T-helper 1 cell treated with Interleukin-12 subunit alpha and Interleukin-12 subunit beta and Interleukin-4 antibody, amounts not matched to agents 30 ng/mL and 1 ng/mL, for 36 hours (primary cell): ENCODE results near the gene ENTPD5. TPM values are rescaled to one million over a fixed set of nuclear protein-coding genes. Genes with fewer than 3 reads are reported as not detected.
"Not testable (repeated sequence)": the region's sequence is repeated elsewhere in the genome, so short reads cannot be mapped to it uniquely, and the experiment has no call there.

Source experiments
- intact Hi-C: fragments of 100-400 bp; cut with micrococcal nuclease; formaldehyde crosslinking; loops from one replicate; pipeline ENCODE4 v1.15.1; 2024
- total RNA-seq: library from RNA; stranded (reverse); gene quantifications from 2 replicates; pipeline ENCODE4 v1.2.3, GENCODE V29; 2022

Gene ENTPD5
- total RNA-seq, 1 donor from 2014 or later: 9.1 TPM

DNA sequence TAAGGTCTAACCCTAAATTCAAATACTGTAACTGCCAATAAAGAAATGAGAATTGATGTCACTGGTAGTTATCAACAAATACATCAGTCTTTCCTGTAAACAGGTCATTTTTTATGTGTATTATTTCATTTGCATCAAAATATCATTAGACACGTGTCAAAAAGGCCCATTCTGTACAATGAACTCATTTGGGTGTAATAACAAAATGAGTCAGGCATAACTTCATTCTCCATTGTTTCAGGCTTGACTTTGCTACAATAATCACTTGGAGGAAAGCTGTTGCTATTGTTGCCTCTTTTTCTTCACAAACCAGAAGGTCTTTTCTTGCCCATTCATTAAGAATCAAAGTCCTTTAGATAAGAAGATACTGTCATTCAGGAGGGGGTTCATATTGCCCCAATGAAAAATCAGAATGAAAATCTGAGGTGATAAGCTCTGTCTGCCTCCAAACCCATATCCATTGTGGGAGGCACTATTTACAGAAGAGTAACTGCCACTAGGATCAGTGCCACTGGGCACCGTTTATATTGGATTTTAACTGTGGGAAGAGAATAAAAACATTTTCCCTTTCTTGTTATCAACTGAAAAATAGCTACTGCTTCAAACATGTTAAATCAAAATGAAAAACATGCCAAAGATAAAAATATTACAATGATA, 10.1 kb downstream of the ENTPD5 start:
- intact Hi-C loops: no loop called here

DNA sequence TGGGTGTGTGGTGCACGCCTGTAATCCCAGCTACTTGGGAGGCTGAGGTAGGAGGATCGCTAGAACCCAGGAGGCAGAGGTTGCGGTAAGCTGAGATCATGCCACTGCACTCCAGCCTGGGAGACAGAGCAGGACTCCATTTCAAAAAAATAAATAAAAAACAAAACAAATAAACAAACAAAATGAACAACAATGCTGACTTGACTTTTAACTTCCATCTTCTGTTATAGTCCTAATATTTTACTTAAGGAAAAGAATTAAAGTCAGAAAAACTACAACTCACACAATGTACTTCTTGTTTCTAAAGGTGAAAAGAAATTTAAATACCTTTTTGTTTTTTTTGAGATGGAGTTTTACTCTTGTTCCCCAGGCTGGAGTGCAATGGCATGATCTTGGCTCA, 13.4 kb downstream of the ENTPD5 start:
- intact Hi-C loops: not testable (repeated sequence)

DNA sequence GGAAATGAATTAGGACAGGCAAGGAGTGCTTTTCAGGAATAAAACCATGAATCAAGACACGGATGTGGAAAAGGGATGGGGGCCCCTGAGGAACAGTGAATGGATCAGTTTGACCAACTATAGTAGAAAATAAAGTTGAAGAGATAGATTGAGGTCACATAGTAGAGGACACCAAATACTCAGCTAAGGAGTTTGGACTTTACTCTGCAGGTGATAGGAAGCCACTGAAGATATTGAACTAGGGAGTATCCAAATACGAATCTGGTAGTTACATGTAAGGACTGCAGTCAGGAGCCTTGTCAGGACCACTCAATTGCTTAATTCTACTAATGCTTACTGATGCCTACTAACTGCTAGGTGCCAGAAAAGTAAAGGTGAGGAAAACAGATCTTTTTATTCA, 20.4 kb downstream of the ENTPD5 start:
- intact Hi-C loops: no loop called here

DNA sequence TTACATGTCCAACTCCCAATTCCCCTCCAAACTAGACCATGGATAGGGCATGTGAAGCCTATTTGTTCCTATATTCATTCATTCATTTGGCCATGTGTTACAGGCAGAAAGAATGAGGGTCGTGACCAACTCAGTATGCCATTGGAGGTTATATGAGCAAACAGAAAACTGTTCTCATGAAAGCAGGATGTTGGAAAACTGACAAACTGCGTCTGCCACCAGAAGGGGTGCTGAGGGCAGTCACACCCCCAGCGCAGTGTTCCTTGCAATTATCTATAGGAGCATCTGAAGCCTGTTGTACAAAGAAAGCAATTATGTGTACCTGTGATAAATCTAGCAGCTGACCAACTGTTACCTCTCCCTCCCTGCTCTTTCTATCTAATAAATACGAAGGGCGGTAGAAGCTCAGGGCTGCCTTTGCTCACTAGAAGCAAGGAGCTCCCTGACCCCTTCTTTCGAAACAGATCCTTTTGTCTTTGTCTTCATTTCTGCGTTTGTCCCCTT, 21.1 kb downstream of the ENTPD5 start:
- intact Hi-C loops: no loop called here

DNA sequence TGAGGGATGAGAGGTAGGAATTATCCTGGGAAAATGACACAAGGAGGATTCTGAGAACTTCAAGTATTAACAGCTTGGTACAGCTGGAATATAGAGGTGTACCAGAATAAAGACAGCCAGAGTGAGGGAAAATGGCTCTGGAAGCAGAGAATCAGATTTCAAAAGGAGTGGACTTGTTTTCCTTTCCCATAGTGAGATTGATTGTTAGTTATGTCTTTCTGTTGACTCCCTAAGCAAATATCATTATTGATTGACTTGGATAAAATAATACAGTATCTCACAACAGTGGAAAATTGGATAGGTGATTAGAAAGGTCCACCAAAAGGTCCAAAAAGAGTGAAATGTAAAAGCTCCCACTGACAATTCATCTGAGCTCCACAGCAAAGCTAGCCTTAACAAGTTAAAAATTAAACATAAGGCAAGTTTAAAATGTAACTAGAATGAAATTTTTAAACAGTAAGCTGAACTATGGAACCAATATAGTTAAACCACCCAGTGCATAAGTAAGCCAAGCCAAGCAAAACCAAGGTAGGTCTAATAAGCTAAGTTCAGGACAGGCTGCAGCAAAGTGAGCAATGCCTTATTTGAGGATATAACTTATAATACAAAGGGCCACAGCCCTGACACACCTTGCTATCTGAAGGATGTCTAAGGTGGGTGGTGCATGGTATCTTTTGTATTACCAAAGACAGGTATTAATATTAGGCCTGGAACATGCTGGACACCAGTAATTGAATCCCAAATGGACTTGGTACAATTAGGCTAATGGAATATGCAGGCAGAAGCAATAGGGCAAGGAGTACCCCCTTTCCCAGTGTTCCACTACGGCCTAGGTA, 21.8 kb downstream of the ENTPD5 start:
- intact Hi-C loops: no loop called here

DNA sequence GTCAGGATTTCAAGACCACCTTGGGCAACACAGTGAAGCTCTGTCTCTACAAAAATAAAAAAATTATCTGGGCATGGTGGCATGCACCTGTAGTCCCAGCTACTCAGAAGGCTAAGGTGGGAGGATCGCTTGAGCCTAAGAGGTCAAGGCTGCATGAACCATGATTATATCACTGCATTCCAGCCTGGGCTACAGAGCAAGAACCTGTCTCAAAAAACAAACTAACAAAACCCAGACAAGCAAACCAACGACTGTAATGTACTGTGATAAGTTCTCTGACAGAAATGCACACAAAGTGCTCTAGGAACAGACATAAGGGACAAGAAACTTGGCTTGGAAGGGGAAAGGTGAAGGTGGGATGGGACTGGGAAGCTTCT, 22.4 kb downstream of the ENTPD5 start:
- intact Hi-C loops: no loop called here

DNA sequence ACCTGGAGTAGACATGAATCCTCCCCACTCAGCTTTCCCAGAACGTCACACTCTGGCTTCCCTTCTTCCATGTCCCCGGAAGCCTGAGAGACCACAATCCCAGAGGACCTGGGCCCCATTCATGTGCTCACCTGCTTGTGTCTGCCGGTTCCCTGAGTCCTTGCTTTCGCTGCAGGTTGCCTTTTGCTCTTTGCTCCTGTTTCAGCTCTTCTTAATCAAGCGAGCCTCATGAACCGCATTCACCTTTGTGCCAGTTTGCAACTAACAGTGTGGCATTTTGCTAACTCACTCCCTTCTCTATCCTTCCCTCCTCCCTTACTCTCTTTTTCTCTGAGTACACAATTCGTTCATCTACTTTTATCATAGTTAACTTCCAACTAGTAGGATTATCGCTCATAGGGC, 23.1 kb downstream of the ENTPD5 start:
- intact Hi-C loops: no loop called here

DNA sequence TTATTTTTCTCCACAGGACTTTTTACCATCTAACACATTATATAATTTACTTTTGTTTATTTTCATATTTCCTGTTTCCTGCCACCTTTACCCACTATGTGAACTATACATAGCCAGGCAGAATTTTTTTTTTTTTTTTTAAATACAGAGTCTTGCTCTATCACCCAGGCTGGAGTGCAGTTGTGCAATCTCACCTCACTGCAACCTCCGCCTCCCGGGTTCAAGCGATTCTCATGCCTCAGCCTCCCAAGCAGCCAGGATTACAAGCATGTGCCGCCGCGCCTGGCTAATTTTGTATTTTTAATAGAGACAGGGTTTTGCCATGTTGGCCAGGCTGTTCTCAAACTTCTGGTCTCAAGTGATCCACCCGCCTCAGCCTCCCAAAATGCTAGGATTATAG, 24.2 kb downstream of the ENTPD5 start:
- intact Hi-C loops: not testable (repeated sequence)

DNA sequence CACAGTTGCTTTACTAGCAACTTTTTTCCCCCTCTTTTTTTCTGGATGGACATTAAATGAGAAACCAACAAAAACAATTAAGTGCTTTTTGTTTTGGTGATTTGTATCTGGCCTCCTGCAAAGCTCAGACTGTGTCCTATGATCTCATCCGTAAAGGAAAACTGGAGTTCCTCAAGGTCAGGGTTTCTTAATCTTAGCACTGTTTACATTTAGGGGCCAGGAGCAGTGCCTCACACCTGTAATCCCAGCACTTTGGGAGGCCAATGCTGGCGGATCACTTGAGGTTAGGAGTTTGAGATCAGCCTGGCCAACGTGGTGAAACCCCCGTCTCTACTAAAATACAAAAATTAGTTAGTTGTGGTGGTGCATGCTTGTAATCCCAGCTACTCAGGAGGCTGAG, 28.0 kb downstream of the ENTPD5 start:
- intact Hi-C loops: no loop called here

DNA sequence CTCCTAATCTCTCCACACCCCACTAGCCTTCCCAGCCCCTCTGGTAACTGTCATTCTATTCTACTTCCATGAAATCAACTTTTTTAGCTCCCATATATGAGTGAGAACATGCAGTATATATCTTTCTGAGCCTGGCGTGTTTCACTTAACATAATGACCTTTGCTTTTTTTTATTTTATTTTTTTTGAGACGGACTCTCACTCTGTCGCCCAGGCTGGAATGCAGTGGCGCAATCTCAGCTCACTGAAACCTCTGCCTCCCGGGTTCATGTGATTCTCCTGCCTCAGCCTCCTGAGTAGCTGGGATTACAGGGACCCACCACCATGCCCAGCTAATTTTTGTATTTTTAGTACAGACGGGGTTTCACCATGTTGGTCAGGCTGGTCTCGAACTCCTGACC, 30.4 kb downstream of the ENTPD5 start:
- intact Hi-C loops: not testable (repeated sequence)

DNA sequence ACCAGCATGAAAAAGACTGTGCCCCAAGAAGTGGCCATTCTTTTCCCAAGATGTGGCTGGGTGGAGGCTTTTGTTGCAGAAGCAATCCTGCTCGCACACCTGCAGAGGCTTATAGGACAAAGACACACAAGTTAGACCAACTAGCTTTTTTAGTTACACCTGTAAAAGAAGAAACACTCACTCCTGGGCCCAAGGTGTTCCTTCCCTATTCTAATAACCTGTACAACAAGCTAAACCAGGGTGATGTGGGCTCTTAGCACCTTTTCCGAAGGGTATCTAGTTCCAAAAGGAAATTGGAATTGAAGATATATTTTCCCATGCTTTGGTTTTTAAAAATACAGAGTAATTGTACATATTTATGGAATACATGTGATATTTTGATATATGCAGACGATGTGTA, 31.0 kb downstream of the ENTPD5 start:
- intact Hi-C loops: no loop called here

DNA sequence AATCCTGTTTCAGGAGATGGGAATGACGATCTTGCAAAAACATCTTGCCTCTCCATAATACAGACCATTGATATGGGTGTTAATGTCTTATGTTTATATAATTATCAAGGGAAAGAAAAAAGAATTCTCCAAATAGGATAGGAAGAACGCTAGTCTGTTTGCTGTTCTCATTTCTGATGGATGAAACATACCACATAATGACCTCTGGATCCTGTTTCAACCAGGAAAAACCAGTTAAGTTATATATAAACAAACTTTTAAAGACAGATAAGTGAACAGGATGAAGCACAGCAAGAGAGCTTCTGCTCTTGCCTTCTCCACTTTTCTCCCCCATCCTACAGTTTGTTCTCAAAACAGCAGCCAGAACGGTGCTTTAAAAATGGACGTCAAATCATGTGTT, 41.2 kb downstream of the ENTPD5 start:
- intact Hi-C loops: no loop called here

DNA sequence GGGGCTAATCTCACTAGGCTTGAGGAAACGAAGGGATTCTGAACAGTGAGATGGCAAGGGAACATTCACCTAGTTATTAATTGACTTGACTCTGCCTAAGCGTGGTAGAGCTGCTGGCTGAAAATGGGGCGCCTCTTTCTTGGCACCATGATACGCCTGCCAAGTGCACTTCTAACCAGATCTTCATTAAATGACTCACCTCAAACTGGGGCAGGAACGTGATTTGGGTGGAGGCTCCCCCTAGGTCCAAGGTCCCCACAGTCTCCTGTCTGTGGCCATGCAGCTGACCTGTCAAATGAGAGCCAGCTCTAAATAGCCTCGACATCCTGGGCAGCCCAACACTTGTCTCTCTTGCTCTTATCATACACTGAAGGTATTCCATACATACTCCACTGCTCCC, 43.0 kb downstream of the ENTPD5 start:
- intact Hi-C loops: no loop called here

DNA sequence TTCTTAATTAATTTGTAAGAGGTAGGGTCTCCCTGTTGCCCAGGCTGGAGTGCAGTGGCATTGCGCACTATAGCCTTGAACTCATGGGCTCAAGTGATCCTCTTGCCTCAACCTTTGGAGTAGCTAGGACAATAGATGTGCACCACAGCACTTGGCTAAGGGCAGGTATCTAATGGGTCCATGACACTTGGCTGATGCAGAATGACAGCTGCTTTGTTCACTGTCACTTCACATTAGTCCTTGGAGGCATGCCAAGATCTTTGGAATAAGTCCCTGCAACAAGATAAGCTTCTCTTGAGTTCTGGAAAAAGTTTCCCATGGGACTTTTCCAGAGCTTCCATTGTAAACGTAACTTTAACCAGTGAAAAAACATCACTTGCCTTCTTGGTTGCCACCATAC, 45.6 kb downstream of the ENTPD5 start:
- intact Hi-C loops: no loop called here

DNA sequence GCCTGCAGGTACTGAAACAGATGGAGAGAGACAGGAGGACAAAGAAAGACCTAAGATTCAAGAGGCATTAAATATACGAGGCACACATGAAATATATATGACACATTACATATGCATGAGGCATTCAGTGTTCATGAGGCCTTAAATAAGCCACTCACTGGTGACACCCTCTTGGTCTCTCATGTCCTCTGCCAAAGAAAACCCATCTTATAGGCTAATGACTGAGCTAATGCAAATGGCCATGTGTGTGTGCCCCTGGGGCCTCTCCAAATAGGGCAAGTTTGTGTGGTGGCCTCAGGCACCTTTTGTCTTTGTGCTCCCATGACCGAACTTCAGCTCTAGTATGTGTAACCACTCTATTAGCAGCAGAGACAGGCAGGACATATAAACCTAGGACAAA, 50.2 kb downstream of the ENTPD5 start:
- intact Hi-C loops: no loop called here

DNA sequence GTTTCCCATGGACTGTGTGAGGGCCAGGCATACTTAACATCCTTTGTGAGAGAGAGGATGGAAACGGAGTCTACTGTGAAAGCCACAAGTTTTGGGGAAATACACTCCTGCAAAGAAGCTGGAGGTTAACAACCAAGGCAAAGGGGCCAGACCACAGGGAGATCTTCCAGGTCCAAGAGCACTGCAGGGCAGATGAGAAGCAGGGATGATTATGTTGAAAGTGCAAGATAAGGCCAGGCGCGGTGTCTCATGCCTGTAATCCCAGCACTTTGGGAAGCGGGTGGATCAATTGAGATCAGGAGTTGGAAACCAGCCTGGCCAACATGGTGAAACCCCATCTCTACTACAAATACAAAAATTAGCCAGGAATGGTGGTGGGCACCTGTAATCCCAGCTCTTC, 53.9 kb downstream of the ENTPD5 start:
- intact Hi-C loops: no loop called here

DNA sequence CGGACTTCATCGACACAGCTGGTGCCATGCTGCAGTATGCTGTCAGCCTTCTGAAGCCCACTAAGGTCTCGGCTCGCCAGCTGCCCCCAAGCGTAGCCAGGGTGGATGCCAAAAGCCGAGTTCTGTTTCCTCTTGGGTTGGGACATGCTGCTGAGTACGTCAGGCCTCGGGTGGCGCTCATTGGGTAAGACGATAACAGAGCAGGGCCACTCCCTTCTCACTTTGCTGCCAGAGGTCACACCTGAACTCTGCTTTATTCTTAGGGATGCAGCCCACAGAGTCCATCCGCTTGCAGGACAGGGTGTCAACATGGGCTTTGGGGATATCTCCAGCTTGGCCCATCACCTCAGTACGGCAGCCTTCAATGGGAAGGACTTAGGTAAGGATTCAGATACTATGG, 57.9 kb downstream of the ENTPD5 start:
- intact Hi-C loops: no loop called here

DNA sequence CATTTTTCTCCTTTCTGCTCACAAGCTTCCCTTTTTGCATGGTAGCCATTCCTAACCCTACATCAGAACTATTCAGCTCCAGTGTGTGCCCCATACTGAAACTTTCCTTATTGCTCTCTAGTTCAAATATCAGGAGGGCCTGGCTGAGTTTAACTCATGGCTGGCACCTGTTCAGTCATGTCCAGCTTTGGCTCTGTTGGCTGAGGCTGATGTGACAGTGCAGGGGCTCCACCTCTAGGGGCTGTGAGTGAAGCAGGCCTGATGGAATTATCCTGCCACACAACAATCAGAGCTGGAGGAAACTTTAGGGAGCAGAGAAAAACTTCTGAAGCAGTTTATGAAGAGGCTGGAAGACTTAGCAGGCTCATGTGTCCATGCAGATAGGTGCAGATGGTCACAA, 60.5 kb downstream of the ENTPD5 start:
- intact Hi-C loops: no loop called here

DNA sequence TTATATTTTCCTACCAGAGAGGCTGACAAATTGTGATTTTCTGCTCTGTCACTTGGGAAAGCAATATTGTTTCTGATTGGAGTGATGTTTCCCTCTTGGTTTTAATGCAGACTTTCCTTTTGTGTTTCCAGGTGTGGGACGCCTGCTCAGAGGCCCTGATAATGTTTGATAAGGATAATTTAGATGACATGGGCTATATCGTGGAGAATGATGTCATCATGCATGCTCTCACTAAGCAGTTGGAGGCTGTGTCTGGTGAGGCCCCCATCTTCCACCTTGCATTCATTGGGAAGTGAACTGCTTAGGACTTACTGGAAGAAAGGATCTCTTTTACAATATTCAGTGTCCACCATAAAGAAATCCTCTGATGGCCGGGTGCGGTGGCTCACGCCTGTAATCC, 63.4 kb downstream of the ENTPD5 start:
- intact Hi-C loops: no loop called here

DNA sequence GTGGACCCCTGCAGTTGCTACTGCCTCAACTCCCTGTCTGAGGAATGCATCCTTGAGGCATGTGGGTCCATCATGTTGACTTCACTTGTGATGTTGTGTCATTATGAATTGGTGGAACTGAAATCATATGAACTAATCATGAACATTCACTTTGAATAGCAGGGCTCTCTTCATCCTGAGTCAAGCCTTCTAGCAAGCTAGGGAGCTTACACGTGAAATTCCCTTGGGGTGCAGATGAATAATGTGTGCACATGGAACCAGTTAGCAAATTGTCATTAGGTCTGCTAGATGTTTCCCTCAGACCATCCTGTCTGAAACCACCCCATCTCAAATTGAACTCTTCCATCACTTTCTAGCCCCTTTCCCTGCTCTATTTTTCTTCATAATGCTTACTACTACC, 65.4 kb downstream of the ENTPD5 start:
- intact Hi-C loops: loop anchor here (5.0 kb wide), 2 partner anchors 84 to 321 kb away; no protein-coding TSS in a partner anchor

DNA sequence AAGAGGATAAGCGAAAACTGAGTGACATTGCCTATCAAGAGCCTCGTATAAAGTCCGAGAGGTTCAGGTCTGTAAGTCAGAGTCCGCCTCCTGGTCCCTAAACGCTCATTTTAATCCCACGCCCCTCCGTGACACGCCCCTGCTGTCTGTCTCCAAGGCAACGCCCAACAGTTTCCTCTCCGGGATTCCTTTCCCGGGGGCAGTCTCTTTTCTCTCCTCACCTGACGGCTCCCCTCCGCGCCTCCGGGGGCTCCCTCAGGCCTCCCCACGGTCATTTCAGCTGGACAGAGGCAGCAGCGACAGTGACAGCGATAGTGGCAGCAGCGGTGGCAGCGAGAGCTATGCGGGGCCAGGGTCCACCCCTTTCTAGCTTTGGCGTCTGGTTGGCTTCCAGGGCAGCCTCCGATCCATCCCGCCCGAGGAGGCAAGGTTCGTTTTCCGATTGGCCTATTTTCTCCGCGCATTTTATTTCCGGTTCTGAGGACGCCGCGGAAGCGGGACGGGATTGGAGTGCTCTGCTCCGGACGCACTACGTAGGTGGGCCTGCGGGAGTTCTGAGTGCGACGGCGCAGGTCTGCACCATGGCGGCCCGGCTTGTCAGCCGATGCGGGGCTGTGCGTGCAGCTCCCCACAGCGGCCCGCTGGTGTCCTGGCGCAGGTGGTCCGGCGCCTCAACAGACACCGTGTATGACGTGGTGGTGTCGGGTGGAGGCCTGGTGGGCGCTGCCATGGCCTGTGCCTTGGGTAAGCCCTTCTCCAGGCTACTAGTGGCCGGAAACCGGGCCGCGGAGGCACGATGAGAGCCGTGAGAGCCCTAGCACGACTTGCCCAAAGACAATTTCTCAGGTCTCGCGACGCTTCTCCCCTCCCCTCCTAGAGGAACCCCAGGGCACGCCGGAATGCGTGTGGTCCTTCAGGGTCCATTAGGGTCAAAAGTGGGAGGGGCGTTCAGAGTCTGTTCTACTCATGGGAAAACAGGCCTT, 69.0 kb downstream of the ENTPD5 start, which contains the start of the genes COQ6 and FAM161B:
COQ6 (plus strand) TSS at position 551 of the 983 bp plus-strand sequence; CDS start at position 582, 31 bp downstream.
FAM161B (minus strand) TSS at position 343 of the 983 bp plus-strand sequence; CDS start at position 275, 68 bp downstream.
- intact Hi-C loops: loop anchor here (1.0 to 5.0 kb wide), 13 partner anchors 64 to 813 kb away; partner anchors contain the start of genes ACOT2, ALDH6A1, BBOF1 and DNAL1
